ENCODE measurements around the gene UTF1.
A peak's percentile ranks its signal among the peaks of the same experiment; 100 is the strongest.

The UTF1 gene

DNA sequence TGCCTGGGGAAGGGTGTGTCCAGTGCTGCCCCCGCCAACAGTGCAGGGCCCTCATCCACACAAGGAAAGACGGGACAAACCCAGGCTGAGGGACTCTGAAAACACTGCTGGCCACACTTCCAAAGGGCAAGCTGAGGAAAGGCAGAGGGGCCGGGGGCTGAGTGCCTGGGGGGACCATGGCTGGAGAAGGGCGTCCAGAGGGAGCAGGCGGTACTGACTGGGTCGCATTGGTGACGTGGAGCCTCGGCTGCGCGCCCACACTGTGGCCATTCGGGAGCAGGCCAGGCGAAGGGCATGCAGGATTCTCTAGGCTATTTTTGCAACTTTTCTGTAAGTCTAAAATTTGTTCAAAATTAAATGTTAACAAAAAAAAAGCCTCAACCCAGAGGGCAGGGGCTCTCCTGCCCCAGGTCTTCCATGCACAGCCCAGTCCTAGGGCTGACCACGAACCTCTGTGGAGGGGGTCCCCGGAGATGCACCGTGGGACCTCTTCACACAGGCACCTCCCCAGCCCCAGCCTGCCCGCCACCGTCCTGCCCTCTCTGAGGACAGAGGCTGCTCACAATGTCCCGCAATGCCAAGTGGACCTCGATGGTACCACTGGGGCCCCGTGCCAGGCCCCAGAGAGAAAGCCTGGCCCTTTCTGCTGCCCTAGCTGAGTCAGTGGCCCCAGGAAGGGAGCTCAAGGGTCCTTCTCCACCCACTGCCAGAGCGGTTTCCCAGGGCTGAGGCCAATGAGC, 36.2 kb downstream of the UTF1 start:
- DNase-seq = no peak

DNA sequence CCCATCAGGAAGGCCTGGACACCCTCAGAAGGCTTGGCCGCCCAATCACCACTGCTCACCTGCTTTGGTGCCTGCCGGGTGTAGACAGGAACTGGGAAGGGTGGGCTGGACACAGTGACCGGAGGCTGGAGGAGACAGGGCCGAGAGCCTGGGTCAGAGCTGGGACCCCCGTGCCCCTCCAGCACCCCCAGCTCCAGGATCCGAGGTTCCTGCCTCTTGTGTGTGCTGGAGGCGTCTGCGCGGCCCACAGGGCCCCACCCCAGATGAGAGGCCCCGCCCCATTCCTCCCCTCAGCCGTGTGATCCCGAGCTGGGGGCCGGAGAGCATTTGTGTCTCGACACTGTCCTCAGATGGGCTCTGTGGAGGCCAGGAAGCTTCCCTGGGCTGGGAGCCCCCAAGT, 37.3 kb downstream of the UTF1 start:
- DNase-seq = no peak

DNA sequence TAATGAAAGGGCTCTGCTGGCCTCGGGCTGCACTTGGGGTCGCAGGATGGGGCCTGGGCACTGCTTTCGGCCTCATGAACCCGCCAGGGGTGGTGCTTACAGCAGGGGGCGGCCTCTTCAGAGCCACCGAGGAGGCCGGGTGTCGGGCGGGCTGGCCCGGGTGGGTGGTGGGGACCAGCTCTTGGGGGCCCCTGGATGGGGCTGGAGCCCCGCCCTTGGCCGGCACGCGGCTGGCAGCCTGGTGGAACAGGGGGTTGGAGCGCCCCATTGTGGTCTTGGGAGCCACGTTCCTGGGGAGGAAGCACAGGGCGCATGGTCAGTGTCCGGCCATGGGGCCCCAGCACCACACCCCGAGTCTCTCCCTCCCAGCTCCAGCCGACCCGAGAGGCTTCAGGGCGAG, 37.8 kb downstream of the UTF1 start:
- DNase-seq = no peak

DNA sequence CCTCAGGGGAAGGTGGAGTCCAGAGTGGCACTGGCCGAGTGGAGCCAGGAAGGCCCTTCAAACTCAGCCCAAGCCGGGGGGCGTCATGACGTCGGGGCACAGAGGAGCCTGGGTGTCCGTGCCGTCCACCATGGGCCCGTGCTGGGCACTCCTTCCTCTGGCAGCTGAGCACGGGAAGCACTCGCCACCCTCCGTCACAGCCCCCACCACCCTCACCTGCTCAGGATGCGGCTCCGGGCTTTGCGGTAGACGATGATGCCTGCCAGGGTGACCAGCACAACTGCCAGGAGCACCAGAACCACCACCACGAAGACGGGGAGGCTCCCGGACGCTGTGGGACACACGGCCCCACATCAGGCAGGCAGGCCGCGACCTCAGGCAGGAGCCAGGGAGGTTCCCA, 38.5 kb downstream of the UTF1 start:
- DNase-seq = no peak

DNA sequence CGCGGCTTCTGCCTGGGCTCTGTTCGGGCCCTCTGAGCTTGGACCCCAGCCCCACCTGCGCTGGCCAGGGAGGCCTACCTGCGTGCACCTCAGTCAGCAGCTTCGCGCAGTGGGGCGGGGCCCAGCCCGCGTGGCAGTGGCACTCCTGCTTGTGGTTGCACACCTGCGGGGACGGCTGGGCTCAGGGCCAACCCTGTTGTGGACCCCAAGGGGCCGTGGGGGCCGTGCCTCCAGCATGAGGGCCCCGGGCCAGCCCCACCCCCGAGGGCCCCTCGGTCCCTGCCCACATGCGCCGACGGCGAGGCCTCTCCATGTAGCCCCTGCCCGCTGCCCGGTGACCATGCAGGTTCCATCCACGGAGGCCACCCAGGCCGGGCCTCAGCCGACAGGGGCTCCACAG, 39.4 kb downstream of the UTF1 start:
- DNase-seq = no peak

DNA sequence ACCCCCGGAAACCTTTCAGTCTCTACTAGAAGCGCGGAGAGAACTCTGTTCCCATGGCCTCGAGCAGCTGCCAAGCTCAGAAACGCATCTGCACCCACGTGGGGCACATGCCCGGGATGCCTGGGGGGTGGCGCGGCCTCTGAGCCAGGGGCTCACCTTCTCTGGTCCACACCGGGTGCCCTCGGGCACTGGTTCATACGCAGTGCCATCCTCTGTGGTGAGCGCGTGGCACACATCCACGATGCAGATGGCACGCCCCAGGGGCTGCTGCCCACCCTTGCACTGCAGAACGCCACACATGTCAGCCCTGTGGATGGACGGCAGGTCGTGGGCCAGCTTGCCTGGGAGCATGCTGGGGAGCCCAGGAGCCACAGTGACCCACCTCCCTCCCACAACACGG, 40.2 kb downstream of the UTF1 start:
- DNase-seq = no peak

DNA sequence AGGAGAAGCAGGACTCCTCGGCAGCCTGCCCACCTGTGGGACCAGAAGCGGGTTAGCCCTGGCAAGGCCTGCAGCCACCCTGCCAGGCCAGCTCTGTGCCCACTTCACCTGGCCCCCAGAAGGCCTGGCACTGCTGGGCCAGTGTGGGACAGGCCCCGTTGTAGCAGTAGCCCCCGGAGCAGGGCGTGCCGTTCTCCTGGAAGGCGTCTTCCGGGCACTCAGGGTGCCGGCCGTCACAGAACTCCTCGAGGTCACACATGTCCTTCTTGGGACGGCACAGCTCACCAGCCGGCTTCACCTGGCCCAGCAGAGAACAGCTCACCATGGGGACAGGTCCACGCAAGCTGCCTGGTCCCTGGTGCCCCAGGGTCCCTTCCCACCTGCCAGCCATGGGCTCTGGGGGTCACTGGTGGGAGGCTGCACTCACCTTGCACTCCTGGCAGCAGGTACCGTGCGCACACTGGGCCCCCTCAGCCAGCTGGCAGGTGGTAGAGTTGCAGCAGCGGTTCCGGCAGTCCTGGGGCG, 40.8 kb downstream of the UTF1 start:
- no peak for DNase-seq

DNA sequence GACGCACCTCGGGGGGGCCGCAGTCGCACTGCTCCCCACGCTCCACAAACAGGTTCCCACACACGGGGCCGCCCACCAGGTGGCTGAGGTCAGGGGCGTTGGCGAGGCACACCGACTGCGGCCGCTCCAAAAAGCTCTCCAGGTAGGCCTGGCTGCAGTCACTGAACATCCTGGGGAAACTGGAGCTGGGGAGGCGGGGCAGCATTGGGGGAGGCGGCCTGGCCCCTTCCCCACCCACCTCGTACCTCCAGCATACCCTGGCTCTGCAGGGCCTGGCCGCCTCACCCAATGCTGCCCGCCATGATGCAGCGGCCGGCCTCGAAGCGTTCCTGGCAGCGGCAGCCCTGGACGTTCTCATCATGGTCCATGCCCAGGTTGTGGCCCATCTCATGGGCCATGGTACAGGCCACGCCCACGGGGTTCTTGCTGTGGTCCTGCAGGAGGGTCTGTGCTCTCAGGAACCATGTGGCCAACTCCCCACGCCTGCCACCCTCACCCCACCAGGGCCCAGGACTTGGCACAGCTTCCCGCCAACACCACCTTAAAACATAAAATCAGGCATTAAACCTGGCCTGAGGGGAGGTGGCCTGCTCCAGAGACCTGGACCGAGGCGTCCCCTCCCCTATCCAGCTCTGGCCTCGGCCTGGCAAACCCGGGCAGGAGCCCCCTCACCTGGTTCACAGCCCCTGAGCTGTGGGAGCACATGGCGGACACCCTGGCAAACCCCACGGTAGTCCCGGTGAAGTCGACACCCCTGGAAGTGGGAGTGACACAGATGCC, 41.7 kb downstream of the UTF1 start:
- no peak for DNase-seq

DNA sequence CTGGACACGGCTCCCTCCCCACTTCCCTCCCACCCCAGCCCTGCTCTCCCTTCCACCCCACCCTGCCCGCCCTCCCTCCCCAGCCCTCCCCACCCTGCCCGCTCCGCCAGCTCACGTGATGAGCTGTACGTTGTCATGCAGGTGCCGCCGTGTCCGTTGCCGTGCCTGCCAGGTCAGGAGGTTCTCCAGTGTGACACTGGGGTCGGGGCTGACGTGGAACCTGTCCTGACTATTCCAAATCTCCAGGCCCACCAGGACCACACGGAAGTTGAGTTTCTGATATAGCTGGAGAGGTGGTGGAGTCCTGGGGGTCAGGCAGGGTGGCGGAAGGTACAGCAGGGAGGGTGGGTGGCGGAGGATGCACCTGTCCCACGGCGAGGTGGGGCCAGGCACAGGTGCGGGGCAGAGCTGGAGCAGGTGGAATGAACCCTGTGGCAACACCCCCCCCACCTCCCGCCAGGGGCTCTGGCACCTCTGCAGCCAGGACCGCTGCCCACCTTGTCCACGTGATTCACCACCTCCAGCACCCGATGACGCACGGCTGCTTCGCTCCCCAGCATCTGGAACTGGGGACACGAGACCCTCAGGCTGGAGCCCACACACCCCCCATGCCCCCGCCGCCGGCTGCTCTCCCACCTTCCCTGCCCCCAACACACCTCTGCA, 42.4 kb downstream of the UTF1 start:
- DNase-seq = no peak

DNA sequence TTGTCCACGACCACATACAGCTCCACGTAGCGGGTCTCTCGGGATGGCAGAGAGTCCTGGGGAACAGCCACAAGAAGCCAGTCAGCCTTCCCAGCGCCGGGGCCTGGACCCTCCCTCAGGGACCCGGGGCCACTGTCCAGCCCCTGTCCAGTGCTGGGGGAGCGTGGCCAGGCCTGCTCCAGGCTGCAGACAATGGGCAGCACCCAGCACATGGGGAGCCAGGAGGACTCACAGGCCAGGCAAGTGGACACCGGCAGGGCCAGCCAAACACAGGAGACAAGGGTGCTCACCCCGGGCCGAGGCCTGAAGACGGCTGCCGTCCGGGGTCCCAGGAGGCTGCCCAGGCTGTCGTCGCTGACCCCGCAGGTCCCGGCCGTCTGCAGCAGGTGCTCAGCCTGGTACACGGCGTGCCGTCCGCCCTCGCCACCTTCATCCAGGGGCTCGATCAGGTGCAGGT, 43.0 kb downstream of the UTF1 start:
- no peak for DNase-seq

DNA sequence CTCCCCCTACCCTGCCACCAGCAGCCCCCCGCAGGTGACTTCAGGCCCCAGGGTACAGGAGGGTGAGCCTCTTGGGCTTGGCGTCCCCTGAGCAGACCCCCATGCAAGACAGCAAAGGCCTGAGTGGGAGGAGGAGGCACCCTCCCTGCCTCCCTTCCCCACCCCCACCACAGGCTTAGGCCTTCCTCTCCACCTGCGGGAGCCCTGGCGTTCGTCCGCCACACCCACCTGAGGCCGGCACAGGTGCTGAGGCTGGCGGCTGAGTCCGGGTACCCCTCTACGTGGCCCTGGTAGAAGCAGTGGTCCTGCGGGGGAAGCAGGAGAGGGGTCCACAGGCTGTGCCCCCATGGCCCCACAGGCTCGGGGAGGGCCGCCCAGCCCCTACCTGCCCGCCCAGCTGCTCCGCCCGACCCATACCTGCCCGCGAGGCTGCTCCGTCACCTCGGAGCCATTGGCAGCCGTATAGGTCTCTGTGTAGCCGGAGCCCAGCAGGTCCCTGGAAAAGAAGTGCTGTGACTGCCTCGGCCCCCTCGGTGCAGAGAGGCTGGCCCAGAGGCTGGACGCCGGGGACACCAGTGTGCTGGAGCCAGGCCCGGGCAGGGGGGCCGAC, 43.6 kb downstream of the UTF1 start:
- DNase-seq = no peak

DNA sequence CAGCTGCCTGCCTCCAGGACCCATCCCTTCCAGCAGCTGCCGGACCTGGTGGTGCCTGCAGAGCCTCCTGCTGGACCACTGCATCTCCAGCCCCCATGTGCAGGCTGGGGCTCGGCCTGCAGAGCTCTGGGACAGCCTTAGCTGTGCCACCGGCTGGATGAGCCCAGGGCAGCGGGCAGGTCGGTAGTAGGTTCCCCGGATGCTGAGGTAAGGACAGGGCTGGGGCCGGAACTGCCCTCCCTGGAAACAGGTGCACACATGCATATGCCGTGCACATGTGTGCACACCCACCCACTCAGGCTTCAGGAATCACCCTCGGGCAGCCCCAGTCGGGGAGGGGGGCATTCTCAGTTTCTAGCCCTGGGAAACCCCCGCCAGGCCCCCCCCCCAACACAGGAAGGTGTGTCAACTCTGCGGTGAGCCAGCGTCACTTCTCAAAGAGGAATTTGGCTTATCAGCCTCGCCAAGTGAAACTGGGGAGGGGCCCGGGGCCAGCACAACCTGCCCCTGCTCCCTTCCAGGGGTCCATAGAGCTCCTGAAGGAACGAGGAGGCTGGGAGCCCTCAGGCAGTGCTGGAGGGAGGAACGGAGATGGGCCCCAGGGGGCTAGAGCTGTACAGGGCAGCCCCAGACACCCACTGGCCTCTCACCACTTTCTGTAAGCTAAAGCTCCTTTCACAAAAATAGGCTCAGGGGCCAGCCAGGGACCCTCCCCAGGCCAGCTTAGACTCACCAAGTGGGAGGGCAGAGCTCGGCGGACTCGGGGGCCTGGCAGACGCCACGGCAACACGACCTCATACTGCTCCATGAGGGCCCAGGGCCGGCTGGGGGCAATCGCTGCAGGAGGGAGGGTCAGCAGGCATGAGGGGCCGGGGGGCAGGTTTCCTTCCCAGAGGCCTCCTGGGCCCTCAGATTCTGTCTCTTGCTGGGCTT, 45.0 kb downstream of the UTF1 start:
- peak; percentile 76 for DNase-seq

DNA sequence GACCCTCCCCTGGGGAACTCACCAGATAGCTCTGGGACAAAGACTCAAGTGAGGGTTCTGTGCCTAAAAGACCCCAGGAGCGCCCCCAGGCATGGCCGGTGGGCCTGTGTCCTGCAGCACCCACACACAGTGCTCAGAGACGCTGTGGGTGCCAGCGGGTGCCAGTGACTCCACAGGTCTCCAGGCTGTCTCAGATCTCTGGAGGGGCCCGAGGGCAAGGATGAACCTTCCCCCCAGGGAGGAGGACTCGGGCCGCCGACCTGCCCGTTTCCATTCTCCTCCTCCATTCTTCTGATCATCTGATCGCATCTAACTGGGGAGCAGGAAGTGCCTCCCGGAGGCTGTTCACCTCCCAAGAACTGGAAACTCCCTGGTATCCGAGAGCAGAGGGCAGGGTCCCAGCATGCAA, 45.7 kb downstream of the UTF1 start:
- DNase-seq = peak; percentile 18

DNA sequence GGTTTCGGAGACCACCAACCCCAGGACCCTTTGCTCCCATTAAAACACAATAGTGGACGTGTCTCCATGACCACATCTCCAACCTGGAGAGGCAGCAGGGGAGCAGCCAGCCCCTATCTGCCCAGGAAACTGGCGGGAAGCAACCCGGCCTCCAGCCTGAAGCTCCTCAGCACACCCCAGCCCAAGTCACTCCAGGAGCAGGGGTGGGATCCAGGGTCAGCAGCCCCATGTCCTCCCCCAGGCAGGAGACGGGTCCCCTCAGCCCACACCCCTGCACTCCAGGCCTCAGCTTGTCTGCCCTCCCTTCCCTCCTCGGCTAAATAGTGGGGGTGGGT, 46.0 kb downstream of the UTF1 start:
- no peak for DNase-seq

DNA sequence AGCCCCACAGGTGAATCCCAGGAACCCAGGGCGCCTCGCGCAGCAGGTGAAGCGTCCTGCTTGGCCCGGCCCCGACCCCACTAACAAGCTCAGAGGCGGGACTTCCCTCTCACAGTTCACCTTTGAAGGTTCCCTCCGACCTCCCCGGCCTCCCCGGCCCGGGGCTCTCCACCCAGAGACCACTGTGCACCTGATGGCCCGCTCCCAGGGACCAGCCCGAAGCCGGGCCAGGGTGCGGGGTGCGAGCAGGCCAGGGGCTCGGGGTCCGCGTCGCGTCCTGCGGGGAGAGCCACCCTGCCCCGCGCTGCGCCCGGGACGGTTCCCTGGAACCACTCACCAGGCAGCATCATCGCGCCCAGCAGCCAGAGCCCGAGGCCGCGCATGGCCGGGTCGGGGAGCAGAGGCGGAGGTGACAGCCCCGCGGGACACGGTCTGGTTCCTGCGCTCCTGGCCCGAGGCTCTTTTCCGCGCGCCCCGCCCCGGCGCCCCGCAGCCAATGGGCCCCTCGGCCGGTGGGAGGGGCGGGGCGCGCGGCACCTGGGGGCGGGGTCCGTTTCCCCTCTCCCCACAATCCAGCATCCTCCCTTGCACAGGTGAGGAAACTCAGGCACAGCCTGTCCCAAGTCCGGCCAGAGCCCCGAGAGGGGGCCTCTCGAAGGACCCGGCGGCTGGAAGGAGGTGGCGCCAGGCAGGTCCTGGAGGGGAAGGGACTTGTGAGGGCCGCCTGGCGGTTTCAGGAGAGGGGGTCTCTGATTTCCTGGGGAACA, 46.6 kb downstream of the UTF1 start, which contains the start of gene ADAM8:
TSS of gene ADAM8 (minus strand) at position 434 of the 767 bp plus-strand sequence. CDS start at position 383, 51 bp downstream.
- peak; percentile 47 for DNase-seq

DNA sequence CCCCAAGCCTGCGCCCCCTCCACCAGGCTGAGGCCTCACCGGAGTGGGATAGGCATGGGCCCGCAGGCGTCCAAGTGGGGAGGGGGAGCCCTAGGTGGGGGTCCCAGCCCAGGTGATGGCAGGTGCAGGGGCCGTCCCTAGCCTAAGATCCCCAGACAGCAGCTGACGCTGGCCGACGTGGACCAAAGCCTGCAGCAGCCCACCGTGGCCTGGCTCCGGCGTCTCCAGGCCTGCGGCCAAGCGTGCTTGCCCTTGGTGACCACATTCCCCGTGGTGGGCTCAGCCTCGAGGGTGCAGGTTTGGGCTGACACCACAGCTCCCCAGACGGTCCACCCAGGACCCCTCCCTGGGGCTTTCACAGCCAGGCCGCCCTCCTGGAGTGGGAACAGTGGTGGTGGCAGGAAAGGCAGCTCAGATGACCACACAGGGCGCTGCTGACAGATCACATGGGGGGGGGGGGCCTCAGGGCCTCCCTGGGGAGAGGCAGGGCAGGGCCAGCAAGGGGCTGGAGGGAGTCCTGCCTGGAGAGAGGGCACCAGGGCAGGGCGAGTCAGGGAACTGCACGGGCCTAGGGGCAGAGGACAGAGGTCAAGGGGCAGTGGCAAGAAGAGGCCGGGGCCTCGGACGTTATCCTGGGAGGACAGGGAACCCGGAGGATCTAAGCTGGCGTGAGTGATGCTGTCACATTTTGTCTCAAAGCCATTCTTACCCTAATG, 47.4 kb downstream of the UTF1 start:
- DNase-seq = no peak

DNA sequence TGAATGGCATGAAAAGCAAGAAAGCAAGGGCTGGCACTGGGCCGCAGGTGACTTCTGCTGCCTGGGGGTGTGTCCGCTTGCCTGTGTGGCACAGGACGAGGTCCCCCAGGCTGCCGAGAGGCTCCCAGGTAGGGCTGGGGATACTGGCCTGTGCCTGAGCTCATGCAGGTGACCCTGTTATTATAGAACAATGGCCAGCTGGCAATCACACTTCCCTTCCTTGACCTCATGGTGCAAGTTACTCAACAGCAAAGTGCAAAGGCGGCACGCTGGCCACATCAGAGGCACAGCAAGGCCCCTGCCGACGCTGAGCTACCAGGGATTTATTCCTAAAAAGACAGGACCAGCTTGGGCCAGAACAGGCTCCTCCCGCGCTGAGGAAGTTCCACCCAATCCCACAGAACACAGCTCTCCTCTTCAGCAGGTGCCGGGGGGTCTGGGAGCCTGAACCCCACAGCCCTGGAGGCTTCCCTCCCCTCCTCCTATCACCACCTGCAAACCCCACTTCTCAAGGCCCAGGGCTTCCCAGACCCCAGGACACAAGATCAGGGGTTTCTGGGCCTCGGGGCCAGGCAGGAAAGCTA, 48.1 kb downstream of the UTF1 start:
- no peak for DNase-seq

DNA sequence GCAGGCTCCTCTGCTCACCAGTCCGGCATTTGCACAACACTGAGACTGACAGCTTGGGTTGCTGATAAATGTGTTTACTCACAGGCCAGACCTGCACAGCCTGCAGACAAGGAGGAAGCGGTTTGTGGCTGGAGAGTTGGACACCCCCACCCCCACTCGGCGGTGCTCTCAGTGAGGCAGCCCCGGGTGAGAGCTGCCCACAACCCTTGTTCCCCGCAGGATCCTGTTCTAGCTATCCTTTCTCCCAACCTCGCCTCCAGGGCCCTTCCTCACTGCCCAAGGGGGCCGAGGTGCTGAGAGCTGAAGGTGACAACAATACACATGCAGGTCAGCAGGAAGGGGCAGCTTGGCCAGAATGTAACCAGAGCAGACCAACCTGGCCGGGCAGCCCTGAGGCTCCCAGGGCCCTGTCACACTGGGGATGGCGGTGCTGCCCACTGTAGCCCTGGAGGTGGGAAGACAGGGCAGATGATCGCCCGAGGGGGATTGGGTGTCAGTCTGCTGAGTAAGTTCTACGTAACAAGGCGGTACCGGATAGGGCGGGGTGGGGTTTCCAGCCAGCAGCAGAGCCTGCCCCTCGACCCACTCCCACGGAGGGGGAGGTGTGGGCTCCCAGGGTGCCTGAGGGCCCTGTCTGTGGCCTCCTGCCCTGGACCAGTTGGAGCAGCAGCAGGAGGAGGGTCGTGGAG, 48.7 kb downstream of the UTF1 start:
- no peak for DNase-seq
